Liver (tissue), 3 donors: ENCODE measurements around the gene RTN3.

Source experiments
- CTCF ChIP-seq: fragments of 150-350 bp; IDR thresholded peaks from 2 replicates; pipeline ENCODE4 v1.5.1; 2017; ENCODE audit warnings: improper control_type of control experiment, low read depth, low read length; ENCODE audit not compliant: missing input control
- EGR1 ChIP-seq, 2 donors: IDR thresholded peaks; 2 replicates each; pipeline ENCODE4 v1.6.1; 2016 to 2018; ENCODE audit warnings: antibody characterized with exemption in 2 of 2, low read depth in 2 of 2
- FOXA1 ChIP-seq: IDR thresholded peaks from 2 replicates; pipeline ENCODE4 v1.6.1; 2016; ENCODE audit warnings: antibody characterized with exemption
- GABPA ChIP-seq, 2 donors: IDR thresholded peaks in 1 of 2; conservative IDR thresholded peaks in 1 of 2; 2 replicates each; pipeline ENCODE4 v1.6.1; 2016; ENCODE audit warnings: antibody characterized with exemption in 2 of 2, mild to moderate bottlenecking in 1 of 2, moderate library complexity in 1 of 2
- HNF4A ChIP-seq, 2 donors: conservative IDR thresholded peaks; 2 replicates each; pipeline ENCODE4 v1.6.1; 2016; ENCODE audit warnings: antibody characterized with exemption in 2 of 2, mild to moderate bottlenecking in 2 of 2
- MAX ChIP-seq: IDR thresholded peaks from 2 replicates; pipeline ENCODE4 v1.6.1; 2016; ENCODE audit warnings: antibody characterized with exemption
- REST ChIP-seq: IDR thresholded peaks from 2 replicates; pipeline ENCODE4 v1.6.1; 2016; ENCODE audit warnings: antibody characterized with exemption, mild to moderate bottlenecking
- RXRA ChIP-seq, 2 donors: IDR thresholded peaks; 2 replicates each; pipeline ENCODE4 v1.6.1; 2017 to 2018; ENCODE audit warnings: antibody characterized with exemption in 2 of 2, mild to moderate bottlenecking in 1 of 2
- SP1 ChIP-seq: IDR thresholded peaks from 2 replicates; pipeline ENCODE4 v1.6.1; 2018; ENCODE audit warnings: antibody characterized with exemption, mild to moderate bottlenecking
- TAF1 ChIP-seq: conservative IDR thresholded peaks from 2 replicates; pipeline ENCODE4 v1.6.1; 2016; ENCODE audit warnings: antibody characterized with exemption, mild to moderate bottlenecking
- YY1 ChIP-seq: IDR thresholded peaks from 2 replicates; pipeline ENCODE4 v1.6.1; 2016; ENCODE audit warnings: antibody characterized with exemption, mild to moderate bottlenecking
- ZBTB33 ChIP-seq: IDR thresholded peaks from 2 replicates; pipeline ENCODE4 v1.6.1; 2016; ENCODE audit warnings: antibody characterized with exemption
- donor health status: healthy.
- donor health status: healthy.

GRCh38 chr11:63686926-63687325 lies 5.6 kb downstream of the RTN3 start:
- TF ChIP-seq CTCF: no peak
- no peak for TF ChIP-seq FOXA1
- TF ChIP-seq ZBTB33: no peak
- TF ChIP-seq RXRA (IDR thresholded peaks at IDR 0.05): no peak
- no peak for TF ChIP-seq MAX
- no peak for TF ChIP-seq EGR1 (IDR thresholded peaks at IDR 0.05; ENCODE audit: low read depth in 2 of 2)
- no peak for TF ChIP-seq GABPA (IDR thresholded peaks at IDR 0.05 in 1 of 2, conservative IDR thresholded peaks at IDR 0.05 in 1 of 2)
- no peak for TF ChIP-seq YY1
- no peak for TF ChIP-seq HNF4A (conservative IDR thresholded peaks at IDR 0.05)
- TF ChIP-seq TAF1: no peak
- TF ChIP-seq SP1: no peak
- no peak for TF ChIP-seq REST
